Heart left ventricle (tissue), 16 donors: ENCODE measurements around the gene PTPRM. TPM values are rescaled to one million over a fixed set of nuclear protein-coding genes. Genes with fewer than 3 reads are reported as not detected.

Source experiments
- ATAC-seq, 4 donors: fragments of 200-7000 bp; cut with Tn5 transposase; one replicate each; pipeline ENCODE4 v1.9.1; 2020 to 2022; ENCODE audit warnings: moderate library complexity in 4 of 4, mild to moderate bottlenecking in 3 of 4, moderate number of reproducible peaks in 1 of 4
- DNase-seq, 5 donors: peaks; one replicate each; pipeline ENCODE4 v3.0.0-alpha.2; 2020
- H3K27ac ChIP-seq, 12 donors: fragments of 200-600 bp; sonication (generic) in 4 of 12; one replicate each; pipeline versions ENCODE4 v1.5.0 to v1.8.0; 2016 to 2022; ENCODE audit warnings: mild to moderate bottlenecking in 2 of 12
- H3K27me3 ChIP-seq, 9 donors: fragments of 200-600 bp; sonication (generic) in 2 of 9; one replicate each; pipeline versions ENCODE4 v1.5.1 to v1.8.0; 2016 to 2022; ENCODE audit warnings: mild to moderate bottlenecking in 3 of 9
- H3K36me3 ChIP-seq, 9 donors: fragments of 200-600 bp; sonication (generic) in 2 of 9; one replicate each; pipeline versions ENCODE4 v1.5.0 to v1.8.0; 2018 to 2022; ENCODE audit warnings: mild to moderate bottlenecking in 2 of 9
- H3K4me1 ChIP-seq, 12 donors: fragments of 200-600 bp; sonication (generic) in 4 of 12; one replicate each; pipeline versions ENCODE4 v1.5.0 to v1.8.0; 2016 to 2022; ENCODE audit warnings: mild to moderate bottlenecking in 3 of 12
- H3K4me3 ChIP-seq, 12 donors: fragments of 200-600 bp; sonication (generic) in 4 of 12; one replicate each; pipeline versions ENCODE4 v1.5.0 to v1.8.0; 2017 to 2022; ENCODE audit warnings: mild to moderate bottlenecking in 9 of 12, moderate library complexity in 4 of 12
- H3K9me3 ChIP-seq, 12 donors: fragments of 200-600 bp; sonication (generic) in 4 of 12; one replicate each; pipeline versions ENCODE4 v1.5.0 to v1.8.0; 2016 to 2022; ENCODE audit warnings: mild to moderate bottlenecking in 1 of 12
- POLR2A ChIP-seq, 2 donors: fragments of 450-650 bp; IDR thresholded peaks; one replicate each; pipeline ENCODE4 v1.6.1; 2017; ENCODE audit warnings: antibody characterized with exemption in 2 of 2, mild to moderate bottlenecking in 2 of 2, moderate library complexity in 2 of 2
- WGBS, 4 donors: extraction: QIAGEN DNeasy Blood & Tissue Kit in 2 of 4; methylation state at CpG; one replicate each; pipeline versions ENCODE4 v1.1.5 to v1.1.7; 2013 to 2018; 5-methylcytosine and 5-hydroxymethylcytosine counted together
- intact Hi-C, 10 donors: fragments of 100-400 bp; cut with DNase I; formaldehyde crosslinking; loops; one replicate each; pipeline versions ENCODE4 v1.11.1 to v1.14.2; 2022
- polyA plus RNA-seq, 2 donors: library from polyadenylated mRNA; stranded (reverse); fragments of 200-250 nt; gene quantifications; one replicate each; pipeline ENCODE4 v1.2.3, GENCODE V29; 2013
- total RNA-seq, 9 donors: library from RNA; depleted of rRNA in 2 of 9; stranded (reverse); fragments of >200 nt in 2 of 9; fragmentation: NEBNext Ultra II Directional in 3 of 9; extraction: Animal tissue kit (Norgen Biotek cat#: 25700) in 3 of 9; gene quantifications; one replicate each; pipeline versions ENCODE4 v1.1.0 to v1.2.4, GENCODE V29; 2016 to 2023
- TF ChIP-seq, protein P1 (sequence below), 12 donors: fragments of 200-600 bp; sonication (generic) in 4 of 12; IDR thresholded peaks; one replicate each; pipeline versions ENCODE4 v1.5.0 to v1.8.0; 2018 to 2022; ENCODE audit warnings: antibody characterized with exemption in 12 of 12, mild to moderate bottlenecking in 5 of 12
- donor health status: ischemic (EF 13 %, LVEDD 7.1; RV severe dilation, severe dysfunction).
- donor health status: healthy with polysubstance abuse.
- donor health status: DM: no; HTN: yes; CAD: no.
- donor health status: DM: no; HTN: no; CAD: no.
- donor health status: ischemic (EF 25% LVEDD 6.9; RV normal size, moderate dysfunction).
- donor health status: ischemic (EF 25% LVEDD 5.7; RV mildly dilated, moderate dysfunction).
- donor health status: healthy.
- donor health status: DM: yes; HTN: yes; CAD: no.
- donor health status: ischemic (EF 35%, LVEDD 5.7; RV mildly dilated, moderate dysfunction).
- donor health status: nonischemic (EF 11% LVEDD 7.7; RV severe dilation, severe dysfunction).
- donor health status: DM: yes; HTN: yes; CAD: no.
- donor health status: PGD.
- donor health status: ischemic (EF 29% LVEDD 5.4; RV normal size, mild dysfunction).
- donor health status: nonischemic (EF 23%, LVEDD 6.1; RV moderate dilation, normal function).

Gene PTPRM
- total and polyA plus RNA-seq, 11 donors = 93.8 to 186 (median 123) TPM

DNA sequence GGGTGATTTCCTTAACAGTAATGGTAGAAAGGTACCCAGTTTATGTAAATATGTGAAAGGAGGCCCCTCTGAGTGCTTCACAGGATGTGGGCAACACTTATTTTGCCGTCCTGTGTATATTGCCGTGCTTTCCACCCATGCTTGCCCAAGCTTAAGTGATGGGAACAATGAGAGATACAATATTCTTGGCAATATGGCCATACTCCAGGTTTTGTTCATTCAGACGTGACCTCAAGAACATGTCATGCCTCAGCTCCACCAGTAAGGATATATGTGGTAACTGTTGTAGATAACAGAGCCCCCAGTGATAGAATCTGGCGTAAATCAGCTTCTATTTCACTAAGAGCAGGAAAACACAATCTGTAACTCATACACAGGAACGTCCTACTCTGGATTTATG is 318.7 kb downstream of the PTPRM start:
- 63 to 68% (median 65%) methylated on average over 5 of the region's 5 CpGs for WGBS, 4 donors
- DNase-seq (no peak), ATAC-seq (peak in 2 of 4 donors; percentile 35 to 47)
- TF ChIP-seq, protein P1, sequence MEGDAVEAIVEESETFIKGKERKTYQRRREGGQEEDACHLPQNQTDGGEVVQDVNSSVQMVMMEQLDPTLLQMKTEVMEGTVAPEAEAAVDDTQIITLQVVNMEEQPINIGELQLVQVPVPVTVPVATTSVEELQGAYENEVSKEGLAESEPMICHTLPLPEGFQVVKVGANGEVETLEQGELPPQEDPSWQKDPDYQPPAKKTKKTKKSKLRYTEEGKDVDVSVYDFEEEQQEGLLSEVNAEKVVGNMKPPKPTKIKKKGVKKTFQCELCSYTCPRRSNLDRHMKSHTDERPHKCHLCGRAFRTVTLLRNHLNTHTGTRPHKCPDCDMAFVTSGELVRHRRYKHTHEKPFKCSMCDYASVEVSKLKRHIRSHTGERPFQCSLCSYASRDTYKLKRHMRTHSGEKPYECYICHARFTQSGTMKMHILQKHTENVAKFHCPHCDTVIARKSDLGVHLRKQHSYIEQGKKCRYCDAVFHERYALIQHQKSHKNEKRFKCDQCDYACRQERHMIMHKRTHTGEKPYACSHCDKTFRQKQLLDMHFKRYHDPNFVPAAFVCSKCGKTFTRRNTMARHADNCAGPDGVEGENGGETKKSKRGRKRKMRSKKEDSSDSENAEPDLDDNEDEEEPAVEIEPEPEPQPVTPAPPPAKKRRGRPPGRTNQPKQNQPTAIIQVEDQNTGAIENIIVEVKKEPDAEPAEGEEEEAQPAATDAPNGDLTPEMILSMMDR (IDR thresholded peaks at IDR 0.05) = no peak
- TF ChIP-seq POLR2A (IDR thresholded peaks at IDR 0.05) = no peak
- peaks cover 0 to 14% (median 0%) of the 10 kb centered on the region in 9 donors for H3K36me3 ChIP-seq
- H3K4me3 ChIP-seq = no peak overlapping the region
- H3K27me3 ChIP-seq = no peaks in the 10 kb centered on the region
- H3K9me3 ChIP-seq = no peaks in the 10 kb centered on the region
- H3K27ac ChIP-seq = no peak overlapping the region
- peaks cover 0 to 41% (median 4%) of the 10 kb centered on the region in 12 donors for H3K4me1 ChIP-seq
- intact Hi-C loops = no loop called here

DNA sequence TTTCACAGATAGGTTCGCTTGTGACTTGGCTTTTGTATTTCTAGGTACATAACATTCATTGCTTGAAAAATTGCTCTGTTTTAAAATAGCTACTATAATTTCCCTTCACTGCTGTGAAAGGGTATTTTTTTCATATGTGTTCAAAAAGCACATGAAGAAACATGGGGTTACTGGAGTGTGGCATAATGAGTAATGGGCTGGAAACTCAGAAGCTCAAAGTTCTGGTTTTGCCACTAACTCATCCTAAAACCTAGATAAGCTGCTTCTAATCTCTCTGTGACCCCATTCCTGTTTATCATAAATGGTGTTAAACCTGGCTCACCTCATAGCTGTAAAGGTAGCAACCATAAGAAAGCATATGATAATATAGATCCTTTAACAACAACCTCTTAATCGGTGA is 319.3 kb downstream of the PTPRM start:
- no peak overlapping the region for H3K27ac ChIP-seq
- no peak overlapping the region for H3K4me3 ChIP-seq
- peaks cover 0 to 37% (median 4%) of the 10 kb centered on the region in 12 donors for H3K4me1 ChIP-seq
- WGBS, 4 donors = 89 to 95% (median 92%) methylated on average over 2 of the region's 2 CpGs
- TF ChIP-seq, protein P1 (IDR thresholded peaks at IDR 0.05) = no peak
- TF ChIP-seq POLR2A (IDR thresholded peaks at IDR 0.05) = no peak
- H3K36me3 ChIP-seq = peaks cover 0 to 14% (median 0%) of the 10 kb centered on the region in 9 donors
- ATAC-seq (no peak), DNase-seq (no peak)
- intact Hi-C loops = no loop called here
- H3K9me3 ChIP-seq = no peaks in the 10 kb centered on the region
- no peaks in the 10 kb centered on the region for H3K27me3 ChIP-seq

DNA sequence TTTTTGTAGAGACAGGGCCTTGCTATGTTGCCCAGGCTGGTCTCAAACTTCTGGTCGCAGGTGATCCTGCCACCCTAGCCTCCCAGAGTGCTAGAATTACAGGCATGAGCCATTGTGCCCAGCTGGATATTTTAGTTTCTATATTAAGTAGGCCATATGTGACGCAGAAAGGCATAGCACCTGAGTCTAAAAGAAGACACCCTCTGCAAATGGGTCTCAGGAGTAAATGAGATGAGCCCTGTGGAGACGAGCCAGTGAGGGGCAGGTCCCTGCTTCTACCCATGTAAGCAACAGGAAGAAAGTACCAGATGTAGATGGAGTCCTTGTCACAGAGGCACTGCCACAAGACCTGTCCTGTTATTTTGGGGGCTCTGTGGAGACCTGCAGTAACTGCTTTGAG is 322.4 kb downstream of the PTPRM start:
- Histone ChIP-seq H3K27ac (no peak overlapping the region), H3K9me3 (no peaks in the 10 kb centered on the region), H3K4me1 (peaks cover 0 to 37% (median 6%) of the 10 kb centered on the region in 12 donors), H3K36me3 (peaks cover 0 to 14% (median 0%) of the 10 kb centered on the region in 9 donors), H3K4me3 (no peak overlapping the region), H3K27me3 (no peaks in the 10 kb centered on the region)
- TF ChIP-seq POLR2A (IDR thresholded peaks at IDR 0.05) = no peak
- TF ChIP-seq, protein P1 (IDR thresholded peaks at IDR 0.05) = no peak
- no peak for DNase-seq
- 73 to 90% (median 86%) methylated on average over 3 of the region's 3 CpGs for WGBS, 4 donors
- ATAC-seq = peak in 1 of 4 donors; percentile 14
- intact Hi-C loops = no loop called here

DNA sequence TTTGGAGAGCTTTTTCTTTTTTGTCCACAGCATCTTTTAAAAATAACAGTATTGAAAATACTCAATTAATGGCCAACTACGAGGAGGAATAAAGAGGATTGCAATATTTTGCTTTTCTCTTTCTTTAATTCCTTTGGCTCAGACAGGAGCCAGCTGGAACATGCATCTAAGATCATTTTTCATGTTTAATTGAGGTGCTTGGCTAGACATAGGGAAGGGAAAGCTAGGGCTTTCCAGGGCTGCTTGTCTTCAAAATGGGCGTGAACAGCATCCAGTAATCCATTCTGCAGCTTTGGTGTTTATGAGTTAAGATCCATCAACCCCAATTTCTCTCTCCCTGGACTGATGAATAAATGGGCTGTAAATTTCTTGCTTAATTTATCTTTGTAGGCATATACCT is 323.0 kb downstream of the PTPRM start:
- 54 to 87% (median 77%) methylated on average over 2 of the region's 2 CpGs for WGBS, 4 donors
- H3K27ac ChIP-seq = no peak overlapping the region
- intact Hi-C loops = no loop called here
- ATAC-seq = no peak
- no peak for DNase-seq
- no peaks in the 10 kb centered on the region for H3K27me3 ChIP-seq
- no peaks in the 10 kb centered on the region for H3K9me3 ChIP-seq
- H3K4me1 ChIP-seq = peaks cover 0 to 39% (median 6%) of the 10 kb centered on the region in 12 donors
- H3K36me3 ChIP-seq = peaks cover 0 to 14% (median 0%) of the 10 kb centered on the region in 9 donors
- H3K4me3 ChIP-seq = no peak overlapping the region
- TF ChIP-seq, protein P1 (IDR thresholded peaks at IDR 0.05) = no peak
- no peak for TF ChIP-seq POLR2A (IDR thresholded peaks at IDR 0.05)
